Measurements from ENCODE around the gene YWHAH. TPM values are rescaled to one million over a fixed set of nuclear protein-coding genes. Genes with fewer than 3 reads are reported as not detected.

YWHAH gene
- total and polyA plus RNA-seq, 7 donors, result 85.8 to 171 (median 106) TPM

DNA sequence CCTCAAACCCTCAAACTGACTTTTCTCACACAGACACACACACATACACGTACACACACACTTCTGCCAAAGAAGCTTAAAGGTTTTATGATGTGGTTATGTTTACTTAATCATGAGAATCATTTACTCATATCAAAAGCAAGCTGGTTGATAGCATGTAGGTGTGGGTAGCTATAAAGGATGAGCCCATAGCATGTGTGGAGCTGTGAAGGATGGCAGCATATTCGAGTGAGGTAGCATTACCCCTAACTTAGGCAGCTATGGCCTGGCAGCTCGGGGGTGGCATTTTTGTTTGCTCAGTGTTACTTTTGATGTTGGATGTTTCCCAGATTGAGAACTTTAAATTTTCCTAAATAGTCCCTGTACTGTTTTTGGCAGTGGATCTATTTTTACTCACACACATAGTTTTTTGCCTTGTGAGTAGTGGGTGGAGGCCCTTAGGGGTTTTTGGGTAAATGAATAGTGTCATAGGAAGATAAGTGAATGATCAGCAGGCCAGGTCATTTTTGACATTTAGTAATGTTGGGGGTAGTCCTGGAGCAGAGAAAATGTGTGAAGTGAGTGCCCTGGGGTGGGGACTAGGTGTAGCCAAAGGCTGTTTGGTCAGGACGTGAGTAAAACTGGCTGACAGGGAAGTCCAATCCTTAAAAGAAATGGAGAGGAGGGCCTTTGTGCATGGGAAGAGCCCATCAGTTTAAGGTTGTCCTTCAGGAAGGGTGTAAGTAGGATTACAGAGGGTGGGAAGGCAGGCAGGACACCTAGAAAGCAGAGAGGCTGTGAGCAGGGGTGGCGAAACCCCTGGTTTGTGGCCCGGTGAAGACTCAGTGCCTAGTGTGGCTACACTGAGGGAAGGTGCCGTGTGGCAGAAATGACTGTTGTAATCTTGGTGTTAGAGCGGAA lies 7.1 kb downstream of the YWHAH start:
- Histone ChIP-seq H3K4me3 (no peak overlapping the region), H3K27me3 (no peaks in the 10 kb centered on the region), H3K9me3 (no peaks in the 10 kb centered on the region), H3K4me1 (peaks cover 0 to 74% (median 64%) of the 10 kb centered on the region in 4 donors), H3K36me3 (peaks cover 0 to 30% (median 4%) of the 10 kb centered on the region in 4 donors), H3K27ac (peak overlapping the region; percentile 72 to 80 (median 77))
- intact Hi-C loops (cut with DNase I), result no loop called here
- no peak for DNase-seq
- WGBS, 2 donors, result 54 to 69% methylated on average over 8 of the region's 8 CpGs
- no peak for TF ChIP-seq POLR2A (IDR thresholded peaks at IDR 0.05)
- TF ChIP-seq, protein P1, sequence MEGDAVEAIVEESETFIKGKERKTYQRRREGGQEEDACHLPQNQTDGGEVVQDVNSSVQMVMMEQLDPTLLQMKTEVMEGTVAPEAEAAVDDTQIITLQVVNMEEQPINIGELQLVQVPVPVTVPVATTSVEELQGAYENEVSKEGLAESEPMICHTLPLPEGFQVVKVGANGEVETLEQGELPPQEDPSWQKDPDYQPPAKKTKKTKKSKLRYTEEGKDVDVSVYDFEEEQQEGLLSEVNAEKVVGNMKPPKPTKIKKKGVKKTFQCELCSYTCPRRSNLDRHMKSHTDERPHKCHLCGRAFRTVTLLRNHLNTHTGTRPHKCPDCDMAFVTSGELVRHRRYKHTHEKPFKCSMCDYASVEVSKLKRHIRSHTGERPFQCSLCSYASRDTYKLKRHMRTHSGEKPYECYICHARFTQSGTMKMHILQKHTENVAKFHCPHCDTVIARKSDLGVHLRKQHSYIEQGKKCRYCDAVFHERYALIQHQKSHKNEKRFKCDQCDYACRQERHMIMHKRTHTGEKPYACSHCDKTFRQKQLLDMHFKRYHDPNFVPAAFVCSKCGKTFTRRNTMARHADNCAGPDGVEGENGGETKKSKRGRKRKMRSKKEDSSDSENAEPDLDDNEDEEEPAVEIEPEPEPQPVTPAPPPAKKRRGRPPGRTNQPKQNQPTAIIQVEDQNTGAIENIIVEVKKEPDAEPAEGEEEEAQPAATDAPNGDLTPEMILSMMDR (IDR thresholded peaks at IDR 0.05), result no peak
- TF ChIP-seq POLR2AphosphoS5 (IDR thresholded peaks at IDR 0.05), result no peak
- TF ChIP-seq EP300 (IDR thresholded peaks at IDR 0.05), result no peak

DNA sequence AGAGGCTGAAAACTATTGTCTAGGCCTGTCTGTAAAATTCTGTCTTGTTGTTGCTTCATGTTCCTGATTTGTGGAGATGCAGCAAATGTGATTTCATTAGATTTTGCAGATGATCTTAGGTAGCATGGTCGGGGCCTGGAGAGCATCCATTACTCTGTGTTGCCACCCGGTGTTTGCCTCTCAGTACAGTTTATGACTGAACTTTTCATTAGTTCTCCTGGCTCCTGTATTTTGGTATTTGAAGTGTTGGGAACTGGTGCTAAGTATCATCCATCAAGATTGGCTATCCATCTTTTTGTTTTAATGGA lies 7.7 kb downstream of the YWHAH start:
- Histone ChIP-seq H3K4me3 (no peak overlapping the region), H3K27ac (peak overlapping the region; percentile 72 to 80 (median 77)), H3K4me1 (peaks cover 0 to 68% (median 58%) of the 10 kb centered on the region in 4 donors), H3K36me3 (peaks cover 6 to 36% (median 10%) of the 10 kb centered on the region in 4 donors), H3K9me3 (no peaks in the 10 kb centered on the region), H3K27me3 (no peaks in the 10 kb centered on the region)
- intact Hi-C loops (cut with DNase I), result no loop called here
- TF ChIP-seq, protein P1 (IDR thresholded peaks at IDR 0.05), result no peak
- TF ChIP-seq POLR2AphosphoS5 (IDR thresholded peaks at IDR 0.05) (no peak), EP300 (IDR thresholded peaks at IDR 0.05) (no peak), POLR2A (IDR thresholded peaks at IDR 0.05) (no peak)
- DNase-seq, result no peak
- WGBS, 2 donors, result 85 to 86% methylated on average over 2 of the region's 2 CpGs

DNA sequence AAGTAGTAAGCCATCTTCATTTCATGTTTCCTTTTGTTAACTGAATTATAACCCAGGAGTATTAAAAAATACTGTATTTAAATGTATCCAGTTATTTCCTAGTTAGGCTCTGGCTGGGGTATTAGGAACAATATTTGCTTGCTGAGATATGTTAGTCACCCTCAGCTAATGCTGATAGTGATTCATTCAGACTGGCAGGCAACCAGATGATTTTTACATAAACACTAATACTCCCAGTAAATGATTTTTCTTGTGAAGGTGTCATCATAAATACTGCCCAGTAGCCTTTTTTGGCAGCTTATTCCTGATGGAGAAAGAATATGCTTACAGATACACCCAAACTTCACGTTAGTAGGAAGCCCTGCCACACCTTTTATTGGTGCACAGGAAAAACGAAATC lies 8.1 kb downstream of the YWHAH start:
- WGBS, 2 donors, result 35 to 62% methylated on average over 2 of the region's 2 CpGs
- intact Hi-C loops (cut with DNase I), result no loop called here
- no peak for DNase-seq
- H3K4me3 ChIP-seq, result no peak overlapping the region
- H3K27me3 ChIP-seq, result no peaks in the 10 kb centered on the region
- TF ChIP-seq POLR2AphosphoS5 (IDR thresholded peaks at IDR 0.05), result peak in 3 of 4 donors; percentile 27 to 37 (median 33)
- TF ChIP-seq, protein P1 (IDR thresholded peaks at IDR 0.05), result no peak
- no peaks in the 10 kb centered on the region for H3K9me3 ChIP-seq
- peaks cover 0 to 64% (median 55%) of the 10 kb centered on the region in 4 donors for H3K4me1 ChIP-seq
- H3K27ac ChIP-seq, result peak overlapping the region; percentile 72 to 80 (median 77)
- peaks cover 8 to 40% (median 14%) of the 10 kb centered on the region in 4 donors for H3K36me3 ChIP-seq

DNA sequence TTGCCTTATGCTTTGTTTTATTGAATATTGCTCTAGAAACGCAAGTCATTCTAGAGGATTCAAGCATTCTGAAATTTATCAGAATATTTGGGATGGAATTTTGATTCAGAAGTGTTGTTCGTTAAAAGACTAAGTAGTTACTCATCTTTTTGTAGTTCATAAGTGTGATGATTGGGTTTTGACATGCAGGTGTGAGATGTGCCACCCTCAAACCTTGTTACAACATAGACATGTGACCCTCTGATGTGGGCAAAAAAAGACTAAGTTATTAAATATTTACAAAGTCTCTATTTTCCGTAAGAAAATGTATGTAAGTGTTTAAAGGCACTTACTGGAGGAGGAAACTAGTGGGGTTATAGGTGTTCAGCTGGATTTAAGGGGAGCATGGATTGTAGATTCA lies 8.9 kb downstream of the YWHAH start:
- no peaks in the 10 kb centered on the region for H3K9me3 ChIP-seq
- TF ChIP-seq, protein P1 (IDR thresholded peaks at IDR 0.05), result no peak
- no peak for TF ChIP-seq EP300 (IDR thresholded peaks at IDR 0.05)
- TF ChIP-seq POLR2AphosphoS5 (IDR thresholded peaks at IDR 0.05), result no peak
- no peak for TF ChIP-seq POLR2A (IDR thresholded peaks at IDR 0.05)
- WGBS, 2 donors, result 73 to 85% methylated on average over 3 of the region's 3 CpGs
- peaks cover 0 to 58% (median 55%) of the 10 kb centered on the region in 4 donors for H3K4me1 ChIP-seq
- peaks cover 8 to 45% (median 18%) of the 10 kb centered on the region in 4 donors for H3K36me3 ChIP-seq
- intact Hi-C loops (cut with DNase I), result no loop called here
- H3K27me3 ChIP-seq, result no peaks in the 10 kb centered on the region
- peak overlapping the region; percentile 72 to 80 (median 77) for H3K27ac ChIP-seq
- no peak for DNase-seq
- H3K4me3 ChIP-seq, result no peak overlapping the region
